HG02943 (cell line): ENCODE results near the gene MARK2.

Experiments used
- ATAC-seq: cut with Tn5 transposase; IDR thresholded peaks from one replicate; pipeline ENCODE4 v1.9.1; 2021; ENCODE audit warnings: mild to moderate bottlenecking, low read depth, moderate library complexity; ENCODE audit not compliant: unreplicated experiment

MARK2 gene

GRCh38 chr11:63952570-63952969, 113.7 kb downstream of the MARK2 start:
- ATAC-seq: no peak

- no peak for ATAC-seq
Measured at GRCh38 chr11:63958008-63958407, 119.1 kb downstream of the MARK2 start.
